Activated naive CD8-positive, alpha-beta T cell treated with anti-CD3 and anti-CD28 coated beads, Interleukin-2, amount 10 ng/mL, durations not matched to agents 7 days and 5 days (primary cell): ENCODE measurements around the gene XKRX. TPM values are rescaled to one million over a fixed set of nuclear protein-coding genes. Genes with fewer than 3 reads are reported as not detected.

ENCODE experiments used
- ATAC-seq: fragments of 150-1000 bp; cut with Tn5 transposase; one replicate; pipeline ENCODE4 v1.10.0; 2021; ENCODE audit warnings: low read depth, moderate library complexity
- POLR2A ChIA-PET: fragments of 350-600 bp; sonication (Branson Sonifier 250); formaldehyde crosslinking; loops from one replicate; lab custom pipeline; 2021; ENCODE audit warnings: antibody characterized with exemption; lab: Charles Lee
- DNase-seq: peaks from one replicate; pipeline ENCODE4 v3.0.0; 2021
- H3K27ac Mint-ChIP-seq: one replicate; pipeline ENCODE4 v1.8.0; 2022; ENCODE audit warnings: mild to moderate bottlenecking, mixed read lengths
- H3K27me3 Mint-ChIP-seq: one replicate; pipeline ENCODE4 v1.8.0; 2022; ENCODE audit warnings: mild to moderate bottlenecking, moderate library complexity, mixed read lengths
- H3K36me3 Mint-ChIP-seq: one replicate; pipeline ENCODE4 v1.8.0; 2021; ENCODE audit warnings: mild to moderate bottlenecking, mixed read lengths
- H3K4me1 Mint-ChIP-seq: one replicate; pipeline ENCODE4 v1.8.0; 2021; ENCODE audit warnings: mixed read lengths
- H3K4me3 Mint-ChIP-seq: one replicate; pipeline ENCODE4 v1.8.0; 2022; ENCODE audit warnings: mild to moderate bottlenecking, moderate library complexity, mixed read lengths
- H3K9me3 Mint-ChIP-seq: one replicate; pipeline ENCODE4 v1.8.0; 2021; ENCODE audit warnings: mixed read lengths
- total RNA-seq, 2 experiments: library from RNA; stranded (reverse); gene quantifications; one replicate each; pipeline ENCODE4 v1.2.3, GENCODE V29; 2021

The XKRX gene
- under 1 TPM; 0.14 to 0.23 TPM for total RNA-seq

DNA sequence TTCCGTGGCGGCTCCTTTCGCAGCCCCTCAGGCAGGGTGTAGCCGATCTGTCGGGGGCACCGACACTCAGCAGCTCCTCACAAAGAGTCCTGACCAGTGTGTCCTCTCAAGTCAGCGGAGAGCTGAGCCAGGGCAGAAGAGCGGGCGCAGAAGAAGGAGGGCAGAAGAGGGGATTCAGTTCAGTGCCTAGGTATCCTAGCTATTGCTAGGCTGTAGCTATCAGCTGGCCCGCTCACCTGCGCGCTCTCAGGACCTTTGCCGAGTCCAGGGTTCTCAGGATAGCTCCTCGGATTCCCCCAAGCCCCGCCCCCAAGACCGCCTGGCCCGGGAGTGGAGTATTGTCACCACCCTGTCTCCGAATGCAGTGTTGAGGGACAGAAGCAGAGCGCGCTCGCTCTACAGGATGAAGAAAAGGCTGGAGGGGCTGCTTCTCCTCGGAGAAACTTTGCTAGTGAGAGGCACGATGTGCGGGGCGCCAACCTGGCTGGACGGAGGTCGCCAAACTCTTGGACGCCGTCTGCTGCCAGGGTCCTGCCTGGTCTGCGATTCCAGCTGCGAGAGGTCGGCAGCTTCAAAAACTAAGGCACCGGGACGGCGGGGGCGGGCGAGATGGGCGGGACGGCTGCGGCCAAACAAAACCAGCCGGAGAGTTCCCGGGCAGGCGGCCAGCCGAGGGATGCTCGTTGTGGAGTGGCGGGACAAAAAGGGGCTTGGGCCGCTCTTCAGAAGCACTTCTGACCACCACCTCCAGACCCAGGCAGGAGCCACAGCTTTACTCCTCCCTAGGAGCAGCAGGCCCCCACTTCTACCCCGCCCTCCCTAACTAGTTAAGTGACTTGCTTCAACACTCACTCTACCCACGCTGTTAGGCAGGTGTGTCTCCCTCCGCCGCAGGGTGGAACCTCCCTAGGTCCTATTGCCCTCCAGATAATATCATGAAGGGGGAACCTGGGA, at the start of gene XKRX:
XKRX (minus strand) TSS at position 258 of the 954 bp plus-strand sequence. CDS start 613 bp downstream, outside the sequence.
- H3K36me3 Mint-ChIP-seq = no peaks in the 10 kb centered on the region
- H3K4me1 Mint-ChIP-seq = peaks cover 18% of the 10 kb centered on the region
- POLR2A ChIA-PET = no interaction called here
- H3K4me3 Mint-ChIP-seq = peak within 1 kb of the TSS; percentile 85
- H3K9me3 Mint-ChIP-seq = peaks cover 6% of the 10 kb centered on the region
- no peaks in the 10 kb centered on the region for H3K27me3 Mint-ChIP-seq
- no peak within 1 kb of the TSS for H3K27ac Mint-ChIP-seq
- DNase-seq = peak; percentile 31
- peak; percentile 81 for ATAC-seq

DNA sequence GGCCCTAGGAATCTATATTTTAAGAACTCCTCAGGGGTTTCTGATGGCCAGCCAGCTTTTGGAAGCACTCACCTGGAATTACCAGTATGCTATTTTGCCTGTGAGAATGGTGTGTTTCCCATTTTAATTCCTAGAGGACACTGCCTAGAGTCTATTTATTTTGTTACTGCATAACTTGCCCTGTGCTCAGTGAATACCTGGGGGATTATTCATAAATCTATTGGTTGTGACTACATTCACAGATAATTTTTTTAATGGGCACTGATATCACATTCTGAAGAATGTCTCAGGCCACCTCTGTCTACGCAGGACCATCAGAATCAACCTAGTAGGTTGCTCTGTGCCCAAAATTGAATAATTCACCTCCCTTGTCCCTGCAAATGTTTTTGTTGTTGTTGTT, 47.5 kb upstream of the XKRX start:
- ATAC-seq (no peak), DNase-seq (no peak)
- Mint-ChIP-seq H3K9me3 (peaks cover 2% of the 10 kb centered on the region), H3K4me3 (no peak overlapping the region), H3K36me3 (no peaks in the 10 kb centered on the region), H3K27ac (no peak overlapping the region), H3K27me3 (no peaks in the 10 kb centered on the region), H3K4me1 (peaks cover 1% of the 10 kb centered on the region)
- POLR2A ChIA-PET = no interaction called here

DNA sequence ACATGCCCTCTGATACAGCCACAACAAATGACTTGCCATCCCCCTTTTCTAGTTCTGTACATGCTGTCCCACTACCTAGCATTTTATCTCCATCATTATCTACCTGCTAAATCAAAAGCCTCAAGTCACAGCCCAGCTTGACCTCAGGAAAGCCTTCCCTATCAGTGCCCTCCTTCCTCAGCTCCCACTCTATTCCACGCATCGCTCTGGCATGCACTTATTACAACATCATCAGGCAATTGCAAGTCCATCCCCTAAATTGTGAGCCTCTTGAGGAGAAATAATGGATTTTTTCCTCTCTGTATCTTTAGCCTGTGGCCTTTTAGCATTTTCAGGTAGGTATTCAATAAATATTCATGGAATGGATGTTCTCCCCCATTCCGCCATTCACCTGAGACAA, 46.5 kb upstream of the XKRX start:
- no peak for ATAC-seq
- POLR2A ChIA-PET = no interaction called here
- no peaks in the 10 kb centered on the region for H3K27me3 Mint-ChIP-seq
- H3K4me1 Mint-ChIP-seq = peaks cover under 1% of the 10 kb centered on the region
- peaks cover 2% of the 10 kb centered on the region for H3K9me3 Mint-ChIP-seq
- H3K4me3 Mint-ChIP-seq = no peak overlapping the region
- DNase-seq = no peak
- H3K27ac Mint-ChIP-seq = no peak overlapping the region
- H3K36me3 Mint-ChIP-seq = no peaks in the 10 kb centered on the region

DNA sequence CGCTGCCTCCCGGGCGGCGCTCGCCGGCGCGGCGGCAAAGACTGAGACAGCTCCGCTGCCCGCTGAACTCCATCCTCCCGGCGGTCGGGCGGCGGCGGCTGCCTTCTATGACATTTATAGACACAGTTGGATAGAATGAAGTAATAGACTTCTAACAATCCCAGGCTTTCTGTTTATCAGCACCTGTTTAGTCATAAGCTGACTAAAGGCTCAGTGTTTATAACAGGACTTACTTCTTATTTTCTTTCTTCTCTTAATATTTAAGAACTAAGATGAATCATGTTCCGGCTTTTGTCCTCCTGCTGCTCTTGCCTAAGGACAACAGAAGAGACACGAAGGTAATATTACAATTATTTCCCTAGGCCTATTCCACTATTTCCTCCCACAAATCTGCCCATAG, 44.7 kb upstream of the XKRX start:
- Mint-ChIP-seq H3K4me3 (no peak overlapping the region), H3K27me3 (no peaks in the 10 kb centered on the region), H3K27ac (no peak overlapping the region), H3K36me3 (no peaks in the 10 kb centered on the region), H3K9me3 (peaks cover 2% of the 10 kb centered on the region), H3K4me1 (no peaks in the 10 kb centered on the region)
- ATAC-seq (no peak), DNase-seq (no peak)
- POLR2A ChIA-PET = no interaction called here

DNA sequence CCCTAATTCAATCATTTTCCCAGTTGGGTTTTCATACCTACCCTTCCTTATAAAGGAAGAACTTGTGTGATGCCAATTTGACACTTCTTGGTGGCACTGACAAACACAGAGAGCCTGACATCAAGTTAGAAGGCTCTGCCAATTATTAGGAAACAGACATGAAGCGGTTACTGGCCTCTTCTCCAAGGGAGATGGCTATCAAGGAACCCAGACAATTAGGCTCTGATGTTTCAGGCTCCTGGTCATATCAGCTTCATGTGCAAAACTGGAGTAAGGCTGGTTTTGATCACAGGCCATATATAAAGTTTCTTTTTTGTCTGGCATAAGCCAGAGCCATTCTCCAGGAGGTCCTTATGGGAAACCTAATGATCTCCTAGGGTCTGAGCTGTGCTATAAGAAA, 41.2 kb upstream of the XKRX start:
- Mint-ChIP-seq H3K9me3 (peaks cover 2% of the 10 kb centered on the region), H3K27ac (no peak overlapping the region), H3K36me3 (no peaks in the 10 kb centered on the region), H3K4me1 (no peaks in the 10 kb centered on the region), H3K4me3 (no peak overlapping the region), H3K27me3 (no peaks in the 10 kb centered on the region)
- ATAC-seq = no peak
- no peak for DNase-seq
- POLR2A ChIA-PET = no interaction called here

DNA sequence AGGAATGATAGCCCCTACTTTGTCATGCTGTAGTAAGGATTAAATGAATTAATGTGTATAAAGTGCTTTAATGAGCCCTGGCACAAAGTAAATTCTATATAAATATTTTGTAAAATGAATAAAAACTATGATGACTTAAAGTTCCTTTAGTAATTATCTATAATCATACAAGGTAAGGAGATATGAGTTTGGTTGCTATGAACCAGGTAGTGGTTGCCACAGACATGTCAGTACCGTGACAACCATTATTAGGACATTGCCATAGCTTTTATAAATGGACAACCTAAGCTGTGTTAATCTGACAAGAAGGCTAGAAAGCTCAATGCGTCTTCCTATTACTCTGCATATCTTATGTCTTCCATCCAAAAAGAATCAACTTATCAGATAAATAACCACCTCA, 40.7 kb upstream of the XKRX start, which contains the start of gene ARL13A:
ARL13A (plus strand) TSS at position 301 of the 400 bp plus-strand sequence. CDS start 3,982 bp downstream, outside the sequence.
- H3K27me3 Mint-ChIP-seq = no peaks in the 10 kb centered on the region
- H3K36me3 Mint-ChIP-seq = no peaks in the 10 kb centered on the region
- H3K4me1 Mint-ChIP-seq = no peaks in the 10 kb centered on the region
- ATAC-seq = no peak
- no peak within 1 kb of the TSS for H3K4me3 Mint-ChIP-seq
- H3K9me3 Mint-ChIP-seq = peaks cover 1% of the 10 kb centered on the region
- POLR2A ChIA-PET = no interaction called here
- DNase-seq = no peak
- H3K27ac Mint-ChIP-seq = no peak within 1 kb of the TSS

DNA sequence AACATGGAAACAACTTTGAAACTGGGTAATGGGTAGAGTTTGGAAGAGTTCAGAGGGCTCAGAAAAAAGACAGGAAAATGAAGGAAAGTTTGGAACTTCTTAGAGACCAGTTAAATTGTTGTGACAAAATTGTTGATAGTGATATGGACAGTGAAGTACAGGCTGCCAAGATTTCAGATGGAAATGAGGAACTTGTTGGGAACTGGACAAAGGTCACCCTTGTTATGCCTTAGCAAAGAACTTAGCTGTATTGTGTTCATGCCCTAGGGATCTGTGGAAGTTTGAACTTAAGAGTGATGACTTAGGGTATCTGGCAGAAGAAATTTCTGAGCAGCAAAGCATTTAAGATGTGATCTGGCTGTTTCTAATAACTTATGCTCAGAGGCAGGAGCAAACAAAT, 35.6 kb upstream of the XKRX start:
- peaks cover 2% of the 10 kb centered on the region for H3K27me3 Mint-ChIP-seq
- no peak for DNase-seq
- POLR2A ChIA-PET = no interaction called here
- H3K9me3 Mint-ChIP-seq = no peaks in the 10 kb centered on the region
- H3K4me1 Mint-ChIP-seq = no peaks in the 10 kb centered on the region
- H3K4me3 Mint-ChIP-seq = no peak overlapping the region
- no peak overlapping the region for H3K27ac Mint-ChIP-seq
- H3K36me3 Mint-ChIP-seq = no peaks in the 10 kb centered on the region
- no peak for ATAC-seq

DNA sequence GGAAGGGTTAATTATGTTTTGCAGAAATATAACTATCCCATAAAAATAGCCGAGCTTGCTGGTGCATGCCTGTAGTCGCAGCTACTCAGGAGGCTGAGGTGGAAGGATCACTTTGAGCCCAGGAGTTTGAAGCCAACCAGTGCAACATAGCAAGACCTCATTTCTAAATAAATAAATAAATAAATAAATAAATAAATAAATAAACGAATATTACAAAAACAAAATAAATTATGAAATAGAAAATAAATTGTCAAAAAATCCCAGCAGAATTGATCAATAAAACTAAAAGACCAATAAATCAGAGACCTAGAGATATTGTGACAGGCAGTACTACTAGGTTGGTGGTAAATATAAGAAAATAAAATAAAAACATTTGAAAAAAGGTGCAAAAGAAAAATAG, 34.1 kb upstream of the XKRX start:
- POLR2A ChIA-PET = no interaction called here
- H3K9me3 Mint-ChIP-seq = no peaks in the 10 kb centered on the region
- no peak for DNase-seq
- no peak for ATAC-seq
- no peaks in the 10 kb centered on the region for H3K4me1 Mint-ChIP-seq
- H3K27me3 Mint-ChIP-seq = peaks cover 2% of the 10 kb centered on the region
- H3K27ac Mint-ChIP-seq = no peak overlapping the region
- no peaks in the 10 kb centered on the region for H3K36me3 Mint-ChIP-seq
- H3K4me3 Mint-ChIP-seq = no peak overlapping the region

DNA sequence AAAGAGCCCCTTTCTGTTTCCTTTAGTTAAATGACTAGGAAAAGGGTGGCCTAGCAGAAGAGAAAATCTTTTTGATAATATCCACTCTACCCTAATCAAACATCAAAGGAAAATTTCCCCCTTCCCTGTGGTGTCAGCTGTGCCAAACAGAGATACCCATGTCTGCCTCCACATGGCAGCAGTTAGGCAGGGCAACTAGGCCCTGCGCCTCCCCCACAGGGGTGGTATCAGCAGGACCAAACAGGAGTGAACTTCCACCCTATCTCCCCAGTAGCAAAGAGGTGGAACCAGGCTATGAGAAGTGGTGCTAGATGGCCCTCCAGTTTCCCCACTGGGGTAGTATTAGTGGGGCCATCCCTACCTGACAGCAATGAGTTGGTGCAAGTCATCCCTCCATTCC, 19.8 kb upstream of the XKRX start:
- Mint-ChIP-seq H3K36me3 (no peaks in the 10 kb centered on the region), H3K4me3 (no peak overlapping the region), H3K4me1 (no peaks in the 10 kb centered on the region), H3K9me3 (no peaks in the 10 kb centered on the region), H3K27me3 (no peaks in the 10 kb centered on the region), H3K27ac (no peak overlapping the region)
- POLR2A ChIA-PET = no interaction called here
- ATAC-seq (no peak), DNase-seq (no peak)

DNA sequence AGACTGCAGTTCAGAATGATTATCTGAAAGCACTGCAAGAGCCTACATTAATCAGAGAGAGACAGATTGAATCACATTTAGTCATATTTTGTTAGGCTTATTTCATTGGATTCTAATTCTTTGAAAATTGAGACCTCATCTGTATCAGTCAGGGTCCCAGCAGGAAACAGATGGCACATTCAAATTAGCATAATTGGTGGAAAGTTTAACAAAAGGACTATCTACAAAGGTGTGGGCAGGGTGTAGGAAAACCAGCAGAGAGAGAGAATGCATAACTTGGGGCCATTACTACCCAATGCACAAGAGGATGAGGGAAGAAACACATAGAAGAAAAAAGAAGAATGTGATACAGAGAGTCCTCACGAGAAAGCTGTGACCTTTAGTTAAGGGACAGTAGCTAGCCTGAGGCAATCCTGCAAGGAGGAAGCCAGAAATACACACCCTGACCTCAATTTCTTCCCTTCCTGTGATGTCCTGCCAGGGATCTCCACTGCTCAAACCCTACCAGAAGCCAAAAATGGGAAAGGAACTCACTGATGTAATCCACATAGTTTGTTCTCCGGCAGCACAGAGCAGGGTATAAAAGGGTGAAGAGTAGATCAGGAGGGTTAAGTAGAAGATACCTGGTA, 17.7 kb upstream of the XKRX start:
- Mint-ChIP-seq H3K9me3 (no peaks in the 10 kb centered on the region), H3K27ac (no peak overlapping the region), H3K4me1 (no peaks in the 10 kb centered on the region), H3K27me3 (no peaks in the 10 kb centered on the region), H3K36me3 (no peaks in the 10 kb centered on the region), H3K4me3 (no peak overlapping the region)
- no peak for ATAC-seq
- no peak for DNase-seq
- POLR2A ChIA-PET = no interaction called here

DNA sequence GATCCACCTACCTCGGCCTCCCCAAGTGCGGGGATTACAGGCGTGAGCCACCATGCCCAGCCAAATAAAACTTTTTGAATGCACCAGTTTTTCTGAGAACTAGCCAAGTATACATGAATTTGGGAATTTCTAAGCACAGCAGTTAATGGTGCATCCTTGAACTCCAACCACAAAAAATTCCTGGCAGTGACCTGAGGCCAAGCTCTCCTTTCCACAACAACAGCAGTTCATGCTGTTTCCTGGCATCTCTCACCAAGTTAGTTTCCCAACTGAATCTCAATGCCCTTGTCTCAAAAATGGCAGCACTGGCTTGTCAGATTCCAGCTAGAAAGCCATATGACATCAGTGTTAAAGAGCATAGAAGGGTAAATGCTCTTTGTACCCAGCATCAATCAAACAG, 15.9 kb upstream of the XKRX start:
- Mint-ChIP-seq H3K36me3 (no peaks in the 10 kb centered on the region), H3K9me3 (no peaks in the 10 kb centered on the region), H3K27ac (no peak overlapping the region), H3K4me1 (peaks cover under 1% of the 10 kb centered on the region), H3K27me3 (no peaks in the 10 kb centered on the region), H3K4me3 (no peak overlapping the region)
- POLR2A ChIA-PET = no interaction called here
- no peak for DNase-seq
- no peak for ATAC-seq

DNA sequence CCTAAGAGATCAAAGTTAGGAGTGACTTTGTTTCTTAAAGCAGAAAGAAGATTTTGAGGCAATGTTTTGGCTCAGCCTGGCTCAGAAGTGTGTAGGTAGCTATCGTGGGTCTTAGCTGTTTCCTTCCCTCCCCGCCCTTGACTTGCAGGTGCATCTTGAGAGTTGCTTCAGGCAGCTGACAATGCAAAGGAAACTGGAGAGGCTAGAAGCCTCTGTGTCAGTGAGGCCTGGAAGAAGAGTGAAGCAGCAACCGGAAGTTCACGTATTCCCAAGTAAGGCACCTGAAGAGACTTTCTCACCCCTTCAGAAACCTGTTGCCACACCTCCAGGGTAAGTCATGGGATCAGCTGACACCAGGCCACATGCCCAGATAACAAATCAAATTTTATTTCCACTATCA, 10.6 kb upstream of the XKRX start:
- no peaks in the 10 kb centered on the region for H3K36me3 Mint-ChIP-seq
- ATAC-seq (no peak), DNase-seq (no peak)
- no peak overlapping the region for H3K4me3 Mint-ChIP-seq
- no peaks in the 10 kb centered on the region for H3K9me3 Mint-ChIP-seq
- H3K27ac Mint-ChIP-seq = no peak overlapping the region
- H3K4me1 Mint-ChIP-seq = peaks cover 5% of the 10 kb centered on the region
- no peaks in the 10 kb centered on the region for H3K27me3 Mint-ChIP-seq
- POLR2A ChIA-PET = no interaction called here

DNA sequence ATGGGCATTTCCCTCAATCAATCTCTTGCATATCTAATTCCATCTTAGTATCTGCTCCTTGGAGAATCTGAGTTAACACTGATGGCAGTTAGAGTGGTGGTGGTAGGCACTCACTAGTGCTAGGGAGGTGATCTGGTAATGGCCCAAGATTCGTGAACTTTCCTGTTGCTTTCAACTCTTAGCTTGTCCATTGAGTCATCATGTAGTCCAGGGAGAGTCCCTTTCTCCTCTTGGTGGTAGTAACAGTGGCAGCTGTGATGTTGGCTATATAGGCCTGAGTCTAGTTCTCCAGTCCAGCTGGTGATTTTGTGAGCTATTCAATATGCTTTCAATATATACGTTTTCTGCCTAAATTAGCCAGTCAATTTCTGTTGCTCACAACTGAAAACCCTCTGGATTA, 7.0 kb upstream of the XKRX start:
- Mint-ChIP-seq H3K36me3 (no peaks in the 10 kb centered on the region), H3K27me3 (no peaks in the 10 kb centered on the region), H3K4me1 (peaks cover 13% of the 10 kb centered on the region), H3K9me3 (peaks cover 6% of the 10 kb centered on the region), H3K4me3 (no peak overlapping the region), H3K27ac (no peak overlapping the region)
- ATAC-seq (no peak), DNase-seq (no peak)
- POLR2A ChIA-PET = no interaction called here

DNA sequence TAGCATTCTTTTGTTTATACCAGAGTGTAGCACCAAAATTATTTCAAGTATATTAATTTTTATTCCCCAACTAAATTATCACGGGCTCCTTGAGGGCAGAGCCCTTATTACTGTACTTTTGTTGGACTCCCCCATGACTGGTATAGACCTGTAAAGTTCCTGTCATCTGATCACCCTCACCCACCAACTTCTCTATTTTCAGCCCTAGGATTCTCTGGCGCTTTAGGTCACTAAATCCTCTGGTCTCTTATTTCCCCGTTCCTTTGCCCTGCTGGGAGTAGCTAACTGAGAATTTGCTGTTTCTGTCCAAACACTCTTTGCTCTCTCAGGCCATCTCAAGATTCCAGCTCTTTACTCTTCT, 3.2 kb upstream of the XKRX start:
- POLR2A ChIA-PET = no interaction called here
- Mint-ChIP-seq H3K4me1 (peaks cover 14% of the 10 kb centered on the region), H3K27ac (no peak overlapping the region), H3K4me3 (no peak overlapping the region), H3K36me3 (no peaks in the 10 kb centered on the region), H3K9me3 (peaks cover 6% of the 10 kb centered on the region), H3K27me3 (no peaks in the 10 kb centered on the region)
- DNase-seq = no peak
- no peak for ATAC-seq
